HG02973 (cell line): Measurements from ENCODE around the gene HSD17B8.

Experiments
- ATAC-seq: cut with Tn5 transposase; IDR thresholded peaks from one replicate; pipeline ENCODE4 v1.9.1; 2021; ENCODE audit warnings: moderate library complexity; ENCODE audit not compliant: unreplicated experiment

Gene HSD17B8

GRCh38 chr6:33236328-33236727, 31.9 kb downstream of the HSD17B8 start:
- no peak for ATAC-seq

- ATAC-seq: no peak
Observed at GRCh38 chr6:33236852-33237251, 32.4 kb downstream of the HSD17B8 start.

- no peak for ATAC-seq
Observed at GRCh38 chr6:33237741-33238140, 33.3 kb downstream of the HSD17B8 start.

GRCh38 chr6:33241968-33242367, 37.5 kb downstream of the HSD17B8 start:
- ATAC-seq: no peak

GRCh38 chr6:33243476-33243875, 39.0 kb downstream of the HSD17B8 start:
- no peak for ATAC-seq

GRCh38 chr6:33247977-33248642, 43.7 kb downstream of the HSD17B8 start:
- peak; percentile 35 for ATAC-seq

- peak; percentile 8 for ATAC-seq
Observed at GRCh38 chr6:33248643-33248931, 44.1 kb downstream of the HSD17B8 start.

GRCh38 chr6:33248932-33249731, 44.7 kb downstream of the HSD17B8 start:
- peak; percentile 83 for ATAC-seq

GRCh38 chr6:33249732-33250630, 45.5 kb downstream of the HSD17B8 start:
- ATAC-seq: no peak

- no peak for ATAC-seq
Observed at GRCh38 chr6:33250731-33251130, 46.3 kb downstream of the HSD17B8 start.

GRCh38 chr6:33251395-33252012, 47.0 kb downstream of the HSD17B8 start:
- no peak for ATAC-seq

GRCh38 chr6:33252759-33253158, 48.3 kb downstream of the HSD17B8 start:
- no peak for ATAC-seq

GRCh38 chr6:33254591-33254990, 50.1 kb downstream of the HSD17B8 start:
- no peak for ATAC-seq
